ENCODE data around the gene PRAMEF1.
"Not testable (repeated sequence)": the region's sequence is repeated elsewhere in the genome, so short reads cannot be mapped to it uniquely, and the experiment has no call there.

The PRAMEF1 gene, protein sequence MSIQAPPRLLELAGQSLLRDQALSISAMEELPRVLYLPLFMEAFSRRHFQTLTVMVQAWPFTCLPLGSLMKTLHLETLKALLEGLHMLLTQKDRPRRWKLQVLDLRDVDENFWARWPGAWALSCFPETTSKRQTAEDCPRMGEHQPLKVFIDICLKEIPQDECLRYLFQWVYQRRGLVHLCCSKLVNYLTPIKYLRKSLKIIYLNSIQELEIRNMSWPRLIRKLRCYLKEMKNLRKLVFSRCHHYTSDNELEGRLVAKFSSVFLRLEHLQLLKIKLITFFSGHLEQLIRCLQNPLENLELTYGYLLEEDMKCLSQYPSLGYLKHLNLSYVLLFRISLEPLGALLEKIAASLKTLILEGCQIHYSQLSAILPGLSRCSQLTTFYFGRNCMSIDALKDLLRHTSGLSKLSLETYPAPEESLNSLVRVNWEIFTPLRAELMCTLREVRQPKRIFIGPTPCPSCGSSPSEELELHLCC

DNA sequence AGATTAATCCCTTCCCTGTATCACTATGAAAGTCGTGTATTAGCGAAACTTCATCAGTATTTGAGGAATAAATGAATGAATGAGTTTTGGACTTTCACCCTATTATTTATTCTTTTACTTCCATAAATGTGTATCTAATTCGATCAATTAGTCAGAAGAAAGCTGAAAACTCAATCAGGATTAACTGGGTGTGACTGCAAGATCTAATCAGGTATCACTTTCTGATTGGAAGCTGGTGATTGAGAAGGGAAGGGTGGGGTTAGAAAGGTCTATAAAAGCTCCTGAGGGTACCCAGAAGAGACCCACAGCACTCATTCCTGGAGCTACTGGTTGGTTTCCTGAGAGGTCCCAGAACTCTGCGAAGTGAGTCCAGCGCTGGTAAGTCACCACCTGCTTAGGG lies at the start of gene PRAMEF1:
PRAMEF1 (plus strand) TSS at position 301 of the 400 bp plus-strand sequence. CDS start 1,831 bp downstream, outside the sequence.
- not testable (repeated sequence) for DNase-seq

GRCh38 chr1:12741946-12742345 lies 49.3 kb upstream of the PRAMEF1 start:
- DNase-seq = no peak

DNA sequence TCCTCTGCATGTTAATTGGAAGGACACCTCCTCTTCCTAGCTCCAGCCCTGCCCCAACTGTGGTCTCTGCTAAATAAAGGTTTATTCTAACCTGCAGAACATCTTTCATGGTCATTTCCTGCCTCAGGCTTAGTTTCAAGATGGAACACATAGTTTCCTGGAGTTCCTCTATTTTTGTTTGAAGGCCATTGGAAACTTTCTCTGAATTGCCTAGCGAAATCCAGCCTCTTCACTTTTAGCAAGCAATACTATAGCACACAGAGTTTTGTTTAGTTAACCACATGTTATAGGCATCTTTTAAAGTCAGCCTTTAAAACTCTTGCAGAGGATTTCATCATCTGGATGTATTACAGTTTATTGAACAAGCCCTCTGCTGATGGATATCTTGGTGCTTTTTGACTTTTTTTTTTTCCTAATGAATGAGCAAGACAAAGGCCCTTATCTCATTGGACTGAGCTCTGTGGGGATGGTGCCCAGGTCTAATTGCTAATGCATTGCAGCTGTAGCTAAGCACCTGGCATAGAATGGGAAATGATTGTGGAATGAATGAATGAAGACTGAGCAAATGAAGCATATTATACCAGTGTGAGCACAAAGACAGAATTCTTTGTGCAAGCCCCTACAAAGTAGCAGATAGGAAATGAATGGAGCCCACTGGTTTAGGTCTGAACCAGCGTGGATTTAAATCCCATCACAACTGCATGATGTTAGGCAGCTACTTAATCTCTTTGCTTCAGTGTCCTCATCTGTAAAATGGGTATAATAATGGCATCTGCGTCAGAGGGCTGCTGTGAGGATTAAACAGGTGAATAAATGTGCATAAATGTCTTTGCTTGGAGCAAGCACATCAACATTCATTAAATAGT lies 45.8 kb upstream of the PRAMEF1 start:
- no peak for DNase-seq

- no peak for DNase-seq
These were observed 45.2 kb upstream of the PRAMEF1 start, which contains the start of gene CFAP107 for GRCh38 chr1:12745992-12746323. Gene CFAP107 (plus strand): TSS chr1:12746200. CDS start chr1:12746431, 231 bp downstream.

DNA sequence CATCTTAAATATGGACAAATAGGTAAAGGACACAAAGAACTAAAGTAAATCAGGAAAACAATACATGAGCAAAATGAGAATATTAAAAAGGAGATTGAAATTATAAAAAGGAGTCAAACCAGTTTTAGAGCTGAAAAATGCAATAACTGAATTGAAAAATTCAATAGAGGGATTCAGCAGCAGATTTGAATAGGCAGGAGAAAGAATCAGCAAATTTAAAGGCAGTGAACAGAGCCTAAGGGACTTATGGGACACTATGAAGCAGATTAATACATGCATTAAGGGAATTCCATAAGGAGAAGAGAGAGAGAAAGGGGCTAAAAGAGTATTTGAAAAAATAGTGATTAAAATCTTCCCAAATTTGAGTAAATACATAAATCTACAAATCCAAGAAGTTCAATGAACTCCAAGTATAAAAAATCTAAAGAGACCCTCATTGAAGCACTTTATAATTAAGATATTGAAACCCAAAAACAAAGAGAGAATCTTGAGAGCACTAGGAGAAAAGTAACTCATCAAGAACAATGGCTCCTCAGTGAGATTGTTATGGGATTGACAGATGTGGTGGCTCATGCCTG lies 42.3 kb upstream of the PRAMEF1 start:
- DNase-seq = no peak

GRCh38 chr1:12754738-12755137 lies 36.5 kb upstream of the PRAMEF1 start:
- no peak for DNase-seq

- DNase-seq = no peak
These were observed 34.9 kb upstream of the PRAMEF1 start for GRCh38 chr1:12756273-12756672.

GRCh38 chr1:12756768-12757413 lies 34.3 kb upstream of the PRAMEF1 start:
- DNase-seq = no peak

- no peak for DNase-seq
These were observed 33.4 kb upstream of the PRAMEF1 start for GRCh38 chr1:12757836-12758235.

- DNase-seq = no peak
These were observed 30.9 kb upstream of the PRAMEF1 start for GRCh38 chr1:12760256-12760795.

- DNase-seq = no peak
These were observed 29.4 kb upstream of the PRAMEF1 start for GRCh38 chr1:12761781-12762180.

DNA sequence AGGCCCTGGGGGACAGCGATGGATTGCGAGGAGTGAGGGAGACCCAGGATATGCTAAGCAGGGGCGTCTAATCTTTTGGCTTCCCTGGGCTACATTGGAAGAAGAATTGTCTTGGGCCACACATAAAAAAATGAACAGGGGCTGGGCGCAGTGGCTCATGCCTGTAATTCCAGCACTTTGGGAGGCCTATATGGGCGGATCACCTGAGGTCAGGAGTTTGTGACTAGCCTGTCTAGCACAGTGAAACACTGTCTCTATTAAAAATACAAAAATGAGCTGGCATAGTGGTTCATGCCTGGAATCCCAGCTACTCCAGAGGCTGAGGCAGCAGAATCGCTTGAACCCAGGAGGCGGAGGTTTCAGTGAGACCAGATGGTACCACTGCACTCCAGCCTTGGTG lies 28.4 kb upstream of the PRAMEF1 start:
- no peak for DNase-seq

- no peak for DNase-seq
These were observed 27.7 kb upstream of the PRAMEF1 start for GRCh38 chr1:12763479-12763878.

GRCh38 chr1:12764016-12764415 lies 27.2 kb upstream of the PRAMEF1 start:
- DNase-seq = no peak

- no peak for DNase-seq
These were observed 22.2 kb upstream of the PRAMEF1 start for GRCh38 chr1:12769031-12769430.

DNA sequence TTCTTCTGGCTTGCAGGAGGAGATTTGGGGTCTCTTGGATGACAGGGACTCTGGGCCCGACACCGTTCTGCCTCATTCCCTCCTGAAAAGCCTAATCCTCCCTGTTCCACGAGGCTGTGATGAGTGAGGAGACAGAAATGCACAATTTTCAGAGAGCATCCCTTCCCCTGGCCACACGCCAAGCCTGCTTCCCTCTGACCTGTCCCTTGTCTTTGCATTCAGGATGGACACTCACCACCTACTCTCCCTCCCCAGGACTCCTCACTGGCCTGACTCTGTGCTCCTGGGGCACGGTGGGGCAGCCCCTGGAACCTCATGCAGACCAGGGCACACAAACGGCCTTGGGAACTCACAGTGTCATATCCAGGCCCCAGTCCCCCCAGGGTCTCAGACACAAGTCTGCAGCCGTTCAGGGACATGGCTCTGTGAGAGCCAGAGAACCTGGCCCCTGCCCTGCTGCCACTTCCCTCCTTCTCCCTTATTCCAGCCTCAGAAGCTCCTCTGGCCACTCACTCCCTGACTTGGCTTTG lies 21.2 kb upstream of the PRAMEF1 start:
- DNase-seq = no peak

DNA sequence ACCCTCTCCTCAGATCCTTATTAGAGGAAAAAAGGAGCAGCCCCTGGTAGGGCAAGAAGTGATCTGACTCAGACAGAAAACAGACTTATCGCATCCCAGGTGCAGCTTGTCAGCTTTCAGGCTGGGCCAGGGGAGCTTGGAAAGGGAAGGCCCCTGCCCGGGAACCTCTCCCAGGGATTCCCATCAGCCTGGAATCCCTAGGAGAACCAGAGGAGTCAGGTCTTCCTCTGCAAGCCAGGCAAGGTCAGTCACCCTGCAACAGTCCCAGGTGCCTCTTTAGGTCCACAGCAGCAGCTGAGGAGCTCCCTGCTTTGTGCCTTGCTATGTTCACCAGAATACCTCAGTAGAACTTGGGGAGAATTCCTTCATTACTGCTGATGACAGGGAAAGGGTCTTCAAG lies 20.6 kb upstream of the PRAMEF1 start:
- no peak for DNase-seq

- DNase-seq = no peak
These were observed 20.0 kb upstream of the PRAMEF1 start for GRCh38 chr1:12771186-12771585.

GRCh38 chr1:12772520-12772919 lies 18.7 kb upstream of the PRAMEF1 start:
- no peak for DNase-seq

DNA sequence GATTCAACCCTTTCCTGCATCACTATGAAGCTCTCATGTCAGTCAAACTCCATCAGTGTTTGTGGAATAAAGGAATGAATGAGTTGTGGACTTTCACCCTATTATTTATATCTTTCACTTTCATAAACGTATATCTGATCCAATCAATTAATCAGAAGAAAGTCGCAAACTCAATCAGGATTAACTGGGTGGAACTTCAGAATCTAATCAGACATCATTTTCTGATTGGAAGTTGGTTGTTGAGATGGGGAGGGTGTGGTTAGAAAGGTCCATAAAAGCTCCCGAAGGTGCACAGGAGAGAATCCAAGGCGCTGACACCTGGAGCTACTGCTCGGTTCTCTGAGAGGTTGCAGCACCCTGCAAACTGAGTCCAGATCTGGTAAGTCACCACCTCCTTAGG lies 17.8 kb upstream of the PRAMEF1 start, which contains the start of gene PRAMEF12:
PRAMEF12 (plus strand) TSS at position 301 of the 400 bp plus-strand sequence. CDS start 1,130 bp downstream, outside the sequence.
- DNase-seq = no peak

- DNase-seq = no peak
These were observed 16.3 kb upstream of the PRAMEF1 start for GRCh38 chr1:12774801-12775345.

GRCh38 chr1:12775443-12775842 lies 15.8 kb upstream of the PRAMEF1 start:
- no peak for DNase-seq
